H1 (cell line): ENCODE data around the gene PAWR. TPM values are rescaled to one million over a fixed set of nuclear protein-coding genes. Genes with fewer than 3 reads are reported as not detected.

Experiments
- CTCF ChIA-PET: fragments of 300-600 bp; sonication (Branson Sonifier 250); formaldehyde crosslinking; loops from one replicate; lab custom pipeline; 2021; ENCODE audit not compliant: partially characterized antibody; lab: Charles Lee
- POLR2A ChIA-PET: fragments of 300-600 bp; sonication (Branson Sonifier 250); formaldehyde crosslinking; loops from one replicate; lab custom pipeline; 2021; ENCODE audit warnings: inconsistent platforms; ENCODE audit not compliant: partially characterized antibody; lab: Charles Lee
- DNase-seq, 2 experiments: peaks; one replicate each; pipeline versions ENCODE4 v3.0.0 to v3.0.0-alpha.2; 2010 to 2022; ENCODE audit warnings: low spot score in 2 of 2, low read depth in 1 of 2, mixed read lengths in 1 of 2
- FAIRE-seq: peaks from 2 replicates; lab custom pipeline; 2011; peaks lifted over from hg19 to GRCh38; lab: Jason Lieb, UNC
- H2AFZ ChIP-seq: 2 replicates; pipeline ENCODE4 v1.8.1; 2012; ENCODE audit warnings: low read length, inconsistent platforms
- H2AK5ac ChIP-seq: 2 replicates; pipeline ENCODE4 v1.6.1; 2013; ENCODE audit warnings: low read depth, low read length
- H2BK120ac ChIP-seq: replicated peaks from 2 replicates; pipeline ENCODE3; 2013; ENCODE audit warnings: low read depth, low read length, inconsistent platforms
- H2BK12ac ChIP-seq: 2 replicates; pipeline ENCODE4 v1.6.1; 2013; ENCODE audit warnings: low read depth, low read length
- H2BK15ac ChIP-seq: 2 replicates; pipeline ENCODE4 v1.6.1; 2013; ENCODE audit warnings: low read length
- H2BK20ac ChIP-seq: 2 replicates; pipeline ENCODE4 v1.6.1; 2013; ENCODE audit warnings: low read length
- H2BK5ac ChIP-seq: 2 replicates; pipeline ENCODE4 v1.6.1; 2013; ENCODE audit warnings: low read depth, low read length
- H3K14ac ChIP-seq: 2 replicates; pipeline ENCODE4 v1.6.1; 2013; ENCODE audit warnings: inconsistent platforms; ENCODE audit not compliant: insufficient read length
- H3K18ac ChIP-seq: 2 replicates; pipeline ENCODE4 v1.6.1; 2013; ENCODE audit warnings: low read length; ENCODE audit errors: extremely low read depth
- H3K23ac ChIP-seq: 2 replicates; pipeline ENCODE4 v1.6.1; 2013; ENCODE audit warnings: inconsistent platforms; ENCODE audit not compliant: insufficient read length
- H3K23me2 ChIP-seq: 2 replicates; pipeline ENCODE4 v1.6.1; 2013; ENCODE audit warnings: low read depth, low read length
- H3K27ac ChIP-seq: 2 replicates; pipeline ENCODE4 v1.6.1; 2011; ENCODE audit warnings: low read depth, low read length, inconsistent platforms
- H3K27me3 ChIP-seq, 4 experiments: replicated peaks in 1 of 4; 1 replicate in 1 of 4; 2 replicates in 3 of 4; pipeline versions ENCODE4 v1.6.1 to v1.8.1; 2011 to 2013; ENCODE audit warnings: low read length in 3 of 4, mild to moderate bottlenecking in 3 of 4, inconsistent platforms in 2 of 4, mixed read lengths in 2 of 4, moderate library complexity in 1 of 4; ENCODE audit not compliant: control insufficient read depth in 3 of 4, insufficient read depth in 3 of 4; ENCODE audit errors: extremely low read depth in 1 of 4
- H3K36me3 ChIP-seq, 4 experiments: 2 replicates each; pipeline versions ENCODE4 v1.6.1 to v1.8.1; 2011 to 2013; ENCODE audit warnings: mild to moderate bottlenecking in 4 of 4, low read length in 3 of 4, moderate library complexity in 2 of 4, control low read depth in 1 of 4, inconsistent platforms in 1 of 4; ENCODE audit not compliant: insufficient read depth in 4 of 4, control insufficient read depth in 2 of 4
- H3K4ac ChIP-seq: replicated peaks from 2 replicates; pipeline ENCODE3; 2013; ENCODE audit warnings: low read length, low read depth, mixed read lengths, inconsistent platforms; ENCODE audit not compliant: insufficient read length
- H3K4me1 ChIP-seq, 4 experiments: replicated peaks in 1 of 4; 1 replicate in 1 of 4; 2 replicates in 3 of 4; pipeline versions ENCODE4 v1.6.1 to v1.8.1; 2011 to 2013; ENCODE audit warnings: low read length in 3 of 4, inconsistent platforms in 2 of 4, mixed read lengths in 1 of 4; ENCODE audit not compliant: insufficient read depth in 4 of 4, control insufficient read depth in 3 of 4
- H3K4me2 ChIP-seq, 2 experiments: 2 replicates each; pipeline versions ENCODE4 v1.6.1 to v1.8.1; 2011 to 2013; ENCODE audit warnings: low read depth in 2 of 2, low read length in 2 of 2, control low read depth in 1 of 2, inconsistent platforms in 1 of 2, mild to moderate bottlenecking in 1 of 2; ENCODE audit not compliant: insufficient read depth in 1 of 2
- H3K4me3 ChIP-seq, 4 experiments: fragments of 200-600, 300-600 bp in 1 of 4; sonication (generic), shearing (Covaris generic), sonication (Bioruptor Twin) in 1 of 4; 2 replicates each; pipeline versions ENCODE4 v1.5.1 to v1.8.1; 2011 to 2016; ENCODE audit warnings: low read length in 4 of 4, low read depth in 3 of 4, control low read depth in 2 of 4, inconsistent platforms in 2 of 4, mild to moderate bottlenecking in 2 of 4, mixed read lengths in 1 of 4, moderate library complexity in 1 of 4; ENCODE audit not compliant: insufficient read depth in 2 of 4; ENCODE audit errors: extremely low read depth in 1 of 4
- H3K56ac ChIP-seq: replicated peaks from 2 replicates; pipeline ENCODE3; 2013; ENCODE audit warnings: low read depth, mild to moderate bottlenecking, mixed read lengths, low read length, inconsistent platforms; ENCODE audit not compliant: insufficient read length
- H3K79me1 ChIP-seq: 2 replicates; pipeline ENCODE4 v1.6.1; 2013; ENCODE audit warnings: low read depth, low read length, control low read depth
- H3K79me2 ChIP-seq, 2 experiments: 2 replicates each; pipeline versions ENCODE4 v1.6.1 to v1.8.1; 2012 to 2013; ENCODE audit warnings: low read length in 2 of 2, mild to moderate bottlenecking in 2 of 2, inconsistent platforms in 1 of 2; ENCODE audit not compliant: insufficient read depth in 2 of 2, control insufficient read depth in 1 of 2
- H3K9ac ChIP-seq, 4 experiments: replicated peaks in 1 of 4; 1 replicate in 1 of 4; 2 replicates in 3 of 4; pipeline versions ENCODE4 v1.6.1 to v1.8.1; 2011 to 2013; ENCODE audit warnings: low read depth in 3 of 4, low read length in 3 of 4, control low read depth in 2 of 4, mild to moderate bottlenecking in 2 of 4, moderate library complexity in 2 of 4, inconsistent platforms in 1 of 4; ENCODE audit errors: extremely low read depth in 1 of 4
- H3K9me3 ChIP-seq, 2 experiments: 2 replicates each; pipeline versions ENCODE4 v1.6.1 to v1.8.1; 2012 to 2013; ENCODE audit warnings: mild to moderate bottlenecking in 2 of 2, moderate library complexity in 2 of 2, control low read depth in 1 of 2, inconsistent platforms in 1 of 2, low read depth in 1 of 2, low read length in 1 of 2, mixed read lengths in 1 of 2; ENCODE audit not compliant: insufficient read depth in 2 of 2
- H4K20me1 ChIP-seq, 2 experiments: replicated peaks in 1 of 2; 2 replicates each; pipeline versions ENCODE3 to v1.8.1; 2011 to 2013; ENCODE audit warnings: inconsistent platforms in 2 of 2, low read length in 2 of 2, mild to moderate bottlenecking in 1 of 2; ENCODE audit not compliant: insufficient read depth in 2 of 2, control insufficient read depth in 1 of 2
- H4K5ac ChIP-seq: 2 replicates; pipeline ENCODE4 v1.6.1; 2013; ENCODE audit warnings: low read length, low read depth, mixed read lengths, inconsistent platforms; ENCODE audit not compliant: insufficient read length
- H4K8ac ChIP-seq: 2 replicates; pipeline ENCODE4 v1.8.0; 2013; ENCODE audit warnings: mild to moderate bottlenecking, moderate library complexity, low read length, inconsistent platforms; ENCODE audit not compliant: insufficient read depth; ENCODE audit errors: extremely low read depth
- H4K91ac ChIP-seq: replicated peaks from 2 replicates; pipeline ENCODE3; 2013; ENCODE audit warnings: low read length, mixed read lengths, inconsistent platforms; ENCODE audit not compliant: insufficient read length
- CBX8 ChIP-seq: fragments of 300-800, 300-1000 bp; sonication (generic); IDR thresholded peaks from 2 replicates; pipeline ENCODE4 v1.7.1; 2016; ENCODE audit warnings: low read depth, low read length, borderline replicate concordance
- E2F6 ChIP-seq: IDR thresholded peaks from 2 replicates; pipeline ENCODE4 v1.6.1; 2012; ENCODE audit warnings: inconsistent platforms
- HDAC6 ChIP-seq: IDR thresholded peaks from one replicate; pipeline ENCODE4 v1.7.1; 2012; ENCODE audit warnings: low read depth, mild to moderate bottlenecking, inconsistent platforms, low read length, moderate library complexity
- SP2 ChIP-seq: IDR thresholded peaks from 2 replicates; pipeline ENCODE4 v1.6.1; 2012; ENCODE audit warnings: mild to moderate bottlenecking, low read length, inconsistent platforms
- WGBS, 2 experiments: shearing (Covaris generic) in 1 of 2; methylation state at CpG; one replicate each; pipeline versions ENCODE4 v1.1.6 to v1.1.7; 2013 to 2015; ENCODE audit warnings: low lambda C conversion rate in 2 of 2, mixed read lengths in 2 of 2, inconsistent platforms in 1 of 2, low coverage in 1 of 2, missing lambda C conversion rate in 1 of 2; ENCODE audit not compliant: insufficient replicate concordance in 2 of 2, insufficient coverage in 1 of 2, insufficient read length in 1 of 2; ENCODE audit errors: extremely low coverage in 1 of 2, missing lambda C conversion rate in 1 of 2; 5-methylcytosine and 5-hydroxymethylcytosine counted together
- polyA plus RNA-seq, 7 experiments: library from polyadenylated mRNA; depleted of rRNA in 3 of 7; stranded (reverse) in 5 of 7; unstranded in 2 of 7; fragments of >200 nt in 5 of 7; fragments of 200-250 nt in 2 of 7; gene quantifications; 1 replicate in 5 of 7; 2 replicates in 1 of 7; 4 replicates in 1 of 7; pipeline versions ENCODE4 v1.2.1 to v1.2.3, GENCODE V29; 2011 to 2013; ENCODE audit warnings: missing spikeins in 2 of 7, mixed read lengths in 2 of 7
- total RNA-seq: library from RNA; stranded (reverse); fragmentation: NEBNext Ultra II Directional; extraction: Animal tissue kit (Norgen Biotek cat#: 25700); gene quantifications from 2 replicates; pipeline ENCODE4 v1.2.1, GENCODE V29; 2021

The PAWR gene
- total and polyA plus RNA-seq, 2 of the 8 experiments (the other 6 are each of a cell fraction or from before 2014, with no cell fraction given) = 28.3 to 327 TPM

DNA sequence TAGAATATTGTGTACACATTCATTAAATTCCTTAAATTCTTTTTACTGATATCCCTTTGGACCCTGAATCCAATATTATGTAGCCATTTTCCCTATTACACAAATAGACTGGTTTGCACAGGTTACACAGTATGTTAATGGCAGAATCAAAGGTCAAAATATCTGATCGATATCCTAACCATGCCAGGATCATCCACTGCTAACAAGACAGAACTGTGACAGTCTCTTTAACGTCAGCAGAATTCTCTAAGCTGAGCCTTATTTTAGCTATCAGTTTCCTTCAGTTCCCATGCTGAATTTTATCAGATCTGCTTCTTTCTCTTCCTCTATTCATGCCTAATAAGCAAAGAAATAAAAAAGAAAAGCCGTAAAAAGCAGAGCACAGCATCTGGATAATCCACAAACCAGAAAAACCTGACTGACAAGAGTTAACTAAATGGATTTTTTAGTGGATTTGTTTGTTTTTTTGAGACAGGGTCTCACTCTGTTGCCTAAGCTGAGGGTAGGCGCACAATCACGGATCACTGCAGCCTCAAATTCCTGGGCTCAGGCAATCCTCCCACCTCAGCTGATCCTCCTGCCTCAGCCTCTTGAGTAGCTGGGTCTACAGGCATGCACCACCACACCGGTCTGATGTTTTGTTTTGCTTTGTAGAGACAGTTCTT is 130.4 kb downstream of the PAWR start:
- Histone ChIP-seq H2AK5ac (no peak overlapping the region), H3K14ac (no peak overlapping the region), H4K8ac (no peak overlapping the region), H3K9ac (no peak overlapping the region), H4K20me1 (no peaks in the 10 kb centered on the region), H3K23me2 (no peaks in the 10 kb centered on the region), H3K36me3 (peaks cover 0 to 49% (median 23%) of the 10 kb centered on the region in 4 experiments; a peak in 3 of 8 replicates), H3K4me1 (peaks cover 0 to 8% (median 2%) of the 10 kb centered on the region in 4 experiments; a peak in 3 of 7 replicates), H3K27ac (no peak overlapping the region), H4K91ac (no peak overlapping the region), H3K79me2 (0 out of 4 replicates have a peak, but pooled peaks cover 0 to 2% of the 10 kb centered on the region in 2 experiments), H3K79me1 (no peaks in the 10 kb centered on the region), H3K27me3 (no peaks in the 10 kb centered on the region), H3K4ac (no peak overlapping the region), H3K56ac (no peak overlapping the region), H2BK15ac (no peak overlapping the region), H2BK12ac (no peak overlapping the region), H2BK20ac (no peak overlapping the region), H2BK120ac (no peak overlapping the region), H3K9me3 (peaks cover 21 to 31% of the 10 kb centered on the region in 2 experiments), H2AFZ (no peak overlapping the region), H3K4me3 (no peak overlapping the region), H2BK5ac (peak overlapping the region; percentile 37; the same call in 1 of the 2 replicates), H3K23ac (no peak overlapping the region), H3K4me2 (no peak overlapping the region), H4K5ac (no peak overlapping the region), H3K18ac (no peak overlapping the region)
- TF ChIP-seq HDAC6 (no peak), SP2 (no peak), CBX8 (no peak), E2F6 (no peak)
- DNase-seq = no peak
- CTCF ChIA-PET = interaction anchor here (1.3 to 1.9 kb wide), 2 partner anchors 13 to 140 kb away, joined by 5 read pairs; no protein-coding TSS in a partner anchor
- no peak for FAIRE-seq
- 89% methylated on average over 6 of the region's 6 CpGs; no CpG with 5 or more reads in 1 of the 2 experiments for WGBS, 2 experiments
- POLR2A ChIA-PET = interaction anchor here (1.2 to 2.3 kb wide), 3 partner anchors 7 to 13 kb away, joined by 5 to 11 read pairs (median 6); no protein-coding TSS in a partner anchor
